PC-3 (cell line): ENCODE data around the gene NAV1. TPM values are rescaled to one million over a fixed set of nuclear protein-coding genes. Genes with fewer than 3 reads are reported as not detected.

Experiments
- ATAC-seq: fragments of 200-7000 bp; cut with Tn5 transposase; 2 replicates; pipeline ENCODE4 v1.9.1; 2020; ENCODE audit warnings: mild to moderate bottlenecking, moderate library complexity
- BruUV-seq: library from RNA; stranded (reverse); fragments of 400-500 nt; replicated peaks from 2 replicates; lab custom pipeline; 2021; lab: Mats Ljungman, UMichigan
- CTCF ChIA-PET: fragments of 300-600 bp; sonication (Branson Sonifier 250); formaldehyde crosslinking; loops from one replicate; lab custom pipeline; 2022; ENCODE audit warnings: antibody characterized with exemption; lab: Charles Lee
- POLR2A ChIA-PET: fragments of 300-600 bp; sonication (Branson Sonifier 250); formaldehyde crosslinking; loops from one replicate; lab custom pipeline; 2022; ENCODE audit warnings: antibody characterized with exemption; ENCODE audit not compliant: unreplicated experiment; lab: Charles Lee
- DNase-seq: peaks from one replicate; pipeline ENCODE4 v3.0.0-alpha.2; 2015
- H2AFZ ChIP-seq: fragments of 300-600 bp; sonication (generic); 2 replicates; pipeline ENCODE4 v1.6.0; 2016; ENCODE audit warnings: antibody characterized with exemption, low read length
- H3F3A ChIP-seq: fragments of 300-600 bp; sonication (generic); one replicate; pipeline ENCODE4 v1.6.0; 2017; ENCODE audit warnings: antibody characterized with exemption, low read length, control low read depth, mild to moderate bottlenecking; ENCODE audit not compliant: unreplicated experiment
- H3K27ac ChIP-seq: fragments of 300-600 bp; sonication (generic); 2 replicates; pipeline ENCODE4 v1.5.1; 2016; ENCODE audit warnings: mild to moderate bottlenecking, low read length
- H3K27me3 ChIP-seq: fragments of 300-600 bp; sonication (generic); 2 replicates; pipeline ENCODE4 v1.6.1; 2016; ENCODE audit warnings: low read length, mixed read lengths
- H3K36me3 ChIP-seq: fragments of 300-600 bp; sonication (generic); 2 replicates; pipeline ENCODE4 v1.6.1; 2016; ENCODE audit warnings: low read depth, mixed run types, low read length, mixed read lengths
- H3K4me1 ChIP-seq: fragments of 300-600 bp; sonication (generic); 2 replicates; pipeline ENCODE4 v1.5.1; 2016; ENCODE audit warnings: low read length; ENCODE audit not compliant: insufficient read depth
- H3K4me2 ChIP-seq: fragments of 300-600 bp; sonication (generic); 2 replicates; pipeline ENCODE4 v1.6.0; 2016; ENCODE audit warnings: low read length
- H3K4me3 ChIP-seq: fragments of 300-600 bp; sonication (generic); 2 replicates; pipeline ENCODE4 v1.5.1; 2016; ENCODE audit warnings: mild to moderate bottlenecking, low read length, mixed read lengths
- H3K79me2 ChIP-seq: fragments of 300-600 bp; sonication (generic); 2 replicates; pipeline ENCODE4 v1.6.1; 2017; ENCODE audit warnings: low read length, mixed read lengths
- H3K9ac ChIP-seq: fragments of 300-600 bp; sonication (generic); 2 replicates; pipeline ENCODE4 v1.6.0; 2016; ENCODE audit warnings: mild to moderate bottlenecking, low read length
- H3K9me2 ChIP-seq: fragments of 300-600 bp; sonication (generic); replicated peaks from 2 replicates; pipeline ENCODE4 v1.6.1; 2016; ENCODE audit warnings: mixed run types, low read length, mixed read lengths
- H3K9me3 ChIP-seq: fragments of 300-600 bp; sonication (generic); 2 replicates; pipeline ENCODE4 v1.6.1; 2016; ENCODE audit warnings: low read length, mixed read lengths
- H4K20me1 ChIP-seq: fragments of 300-600 bp; sonication (generic); 2 replicates; pipeline ENCODE4 v1.6.1; 2016; ENCODE audit warnings: low read length, mixed read lengths
- CTCF ChIP-seq: fragments of 300-600 bp; sonication (generic); conservative IDR thresholded peaks from 2 replicates; pipeline ENCODE4 v1.5.1; 2017; ENCODE audit warnings: antibody characterized with exemption, low read depth, mild to moderate bottlenecking, low read length
- EZH2 ChIP-seq: fragments of 300-600 bp; sonication (generic); IDR thresholded peaks from one replicate; pipeline ENCODE4 v1.6.1; 2017; ENCODE audit warnings: antibody characterized with exemption, mild to moderate bottlenecking, low read length; ENCODE audit not compliant: unreplicated experiment
- EZH2phosphoT487 ChIP-seq: fragments of 300-600 bp; sonication (generic); IDR thresholded peaks from 2 replicates; pipeline ENCODE4 v1.6.1; 2018; ENCODE audit warnings: mild to moderate bottlenecking, antibody characterized with exemption, low read length, borderline replicate concordance
- intact Hi-C: fragments of 100-400 bp; cut with micrococcal nuclease; formaldehyde crosslinking; loops from 2 replicates; pipeline ENCODE4 v1.9.0; 2023
- total RNA-seq: library from RNA; depleted of rRNA; stranded (reverse); fragments of >200 nt; gene quantifications from 2 replicates; pipeline ENCODE4 v1.2.3, GENCODE V29; 2014

The NAV1 gene
- total RNA-seq, 1 experiment from 2014 or later = 2.6 TPM

GRCh38 chr1:201565771-201566528 lies 27.0 kb downstream of the NAV1 start:
- ATAC-seq (no peak), DNase-seq (no peak)
- BruUV-seq = no TSS peak
- no peak overlapping the region for H2AFZ ChIP-seq
- no peak overlapping the region for H3K9ac ChIP-seq
- H4K20me1 ChIP-seq = no peaks in the 10 kb centered on the region
- no peaks in the 10 kb centered on the region for H3K9me2 ChIP-seq
- no peak overlapping the region for H3K27ac ChIP-seq
- no peaks in the 10 kb centered on the region for H3K36me3 ChIP-seq
- ChIA-PET POLR2A (no interaction called here), CTCF (no interaction called here)
- TF ChIP-seq CTCF (no peak), EZH2phosphoT487 (no peak), EZH2 (no peak)
- no peaks in the 10 kb centered on the region for H3K9me3 ChIP-seq
- no peaks in the 10 kb centered on the region for H3K4me1 ChIP-seq
- no peak overlapping the region for H3K4me3 ChIP-seq
- no peaks in the 10 kb centered on the region for H3K79me2 ChIP-seq
- H3K4me2 ChIP-seq = no peak overlapping the region
- intact Hi-C loops = no loop called here
- H3K27me3 ChIP-seq = no peaks in the 10 kb centered on the region
- H3F3A ChIP-seq = no peaks in the 10 kb centered on the region

- Histone ChIP-seq H3K4me3 (no peak overlapping the region), H3K4me1 (no peaks in the 10 kb centered on the region), H3F3A (no peaks in the 10 kb centered on the region), H2AFZ (no peak overlapping the region), H3K4me2 (no peak overlapping the region), H3K36me3 (no peaks in the 10 kb centered on the region), H3K79me2 (no peaks in the 10 kb centered on the region), H3K9ac (no peak overlapping the region), H3K27ac (no peak overlapping the region), H4K20me1 (no peaks in the 10 kb centered on the region), H3K9me3 (no peaks in the 10 kb centered on the region), H3K9me2 (no peaks in the 10 kb centered on the region), H3K27me3 (no peaks in the 10 kb centered on the region)
- intact Hi-C loops = no loop called here
- BruUV-seq = no TSS peak
- no peak for DNase-seq
- no peak for TF ChIP-seq EZH2
- no peak for TF ChIP-seq CTCF
- no peak for TF ChIP-seq EZH2phosphoT487
- CTCF ChIA-PET = no interaction called here
- POLR2A ChIA-PET = no interaction called here
- no peak for ATAC-seq
These were observed 27.5 kb downstream of the NAV1 start for GRCh38 chr1:201566529-201566823.
